ENCODE measurements around the gene CTBP2. TPM values are rescaled to one million over a fixed set of nuclear protein-coding genes. Genes with fewer than 3 reads are reported as not detected.

Gene CTBP2
- total RNA-seq, 1 donor from 2014 or later = 123 TPM

GRCh38 chr10:125004571-125005311 is 155.6 kb downstream of the CTBP2 start:
- FAIRE-seq (no peak), DNase-seq (ENCODE audit: low read depth) (no peak)
- TF ChIP-seq, protein P1, sequence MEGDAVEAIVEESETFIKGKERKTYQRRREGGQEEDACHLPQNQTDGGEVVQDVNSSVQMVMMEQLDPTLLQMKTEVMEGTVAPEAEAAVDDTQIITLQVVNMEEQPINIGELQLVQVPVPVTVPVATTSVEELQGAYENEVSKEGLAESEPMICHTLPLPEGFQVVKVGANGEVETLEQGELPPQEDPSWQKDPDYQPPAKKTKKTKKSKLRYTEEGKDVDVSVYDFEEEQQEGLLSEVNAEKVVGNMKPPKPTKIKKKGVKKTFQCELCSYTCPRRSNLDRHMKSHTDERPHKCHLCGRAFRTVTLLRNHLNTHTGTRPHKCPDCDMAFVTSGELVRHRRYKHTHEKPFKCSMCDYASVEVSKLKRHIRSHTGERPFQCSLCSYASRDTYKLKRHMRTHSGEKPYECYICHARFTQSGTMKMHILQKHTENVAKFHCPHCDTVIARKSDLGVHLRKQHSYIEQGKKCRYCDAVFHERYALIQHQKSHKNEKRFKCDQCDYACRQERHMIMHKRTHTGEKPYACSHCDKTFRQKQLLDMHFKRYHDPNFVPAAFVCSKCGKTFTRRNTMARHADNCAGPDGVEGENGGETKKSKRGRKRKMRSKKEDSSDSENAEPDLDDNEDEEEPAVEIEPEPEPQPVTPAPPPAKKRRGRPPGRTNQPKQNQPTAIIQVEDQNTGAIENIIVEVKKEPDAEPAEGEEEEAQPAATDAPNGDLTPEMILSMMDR (IDR thresholded peaks at IDR 0.05; ENCODE audit: insufficient read depth, low read length, severe bottlenecking) = no peak
- no peaks in the 10 kb centered on the region for H3K27me3 ChIP-seq (ENCODE audit: control insufficient read depth, insufficient read depth, low read length)
- no peak overlapping the region for H3K4me3 ChIP-seq (ENCODE audit: low read depth, low read length)
- H3K36me3 ChIP-seq (ENCODE audit: control insufficient read depth, insufficient read depth, low read length) = peaks cover 29% of the 10 kb centered on the region

GRCh38 chr10:125003901-125004467 is 156.4 kb downstream of the CTBP2 start:
- FAIRE-seq (no peak), DNase-seq (ENCODE audit: low read depth) (no peak)
- Histone ChIP-seq H3K27me3 (ENCODE audit: control insufficient read depth, insufficient read depth, low read length) (no peaks in the 10 kb centered on the region), H3K36me3 (ENCODE audit: control insufficient read depth, insufficient read depth, low read length) (peaks cover 34% of the 10 kb centered on the region), H3K4me3 (ENCODE audit: low read depth, low read length) (no peak overlapping the region)
- TF ChIP-seq, protein P1 (IDR thresholded peaks at IDR 0.05; ENCODE audit: insufficient read depth, low read length, severe bottlenecking) = no peak

- no peak overlapping the region for H3K4me3 ChIP-seq (ENCODE audit: low read depth, low read length)
- DNase-seq (ENCODE audit: low read depth) (no peak), FAIRE-seq (no peak)
- peaks cover 38% of the 10 kb centered on the region for H3K36me3 ChIP-seq (ENCODE audit: control insufficient read depth, insufficient read depth, low read length)
- no peaks in the 10 kb centered on the region for H3K27me3 ChIP-seq (ENCODE audit: control insufficient read depth, insufficient read depth, low read length)
- TF ChIP-seq, protein P1 (IDR thresholded peaks at IDR 0.05; ENCODE audit: insufficient read depth, low read length, severe bottlenecking) = no peak
Measured at GRCh38 chr10:125003146-125003900, 157.0 kb downstream of the CTBP2 start.

DNA sequence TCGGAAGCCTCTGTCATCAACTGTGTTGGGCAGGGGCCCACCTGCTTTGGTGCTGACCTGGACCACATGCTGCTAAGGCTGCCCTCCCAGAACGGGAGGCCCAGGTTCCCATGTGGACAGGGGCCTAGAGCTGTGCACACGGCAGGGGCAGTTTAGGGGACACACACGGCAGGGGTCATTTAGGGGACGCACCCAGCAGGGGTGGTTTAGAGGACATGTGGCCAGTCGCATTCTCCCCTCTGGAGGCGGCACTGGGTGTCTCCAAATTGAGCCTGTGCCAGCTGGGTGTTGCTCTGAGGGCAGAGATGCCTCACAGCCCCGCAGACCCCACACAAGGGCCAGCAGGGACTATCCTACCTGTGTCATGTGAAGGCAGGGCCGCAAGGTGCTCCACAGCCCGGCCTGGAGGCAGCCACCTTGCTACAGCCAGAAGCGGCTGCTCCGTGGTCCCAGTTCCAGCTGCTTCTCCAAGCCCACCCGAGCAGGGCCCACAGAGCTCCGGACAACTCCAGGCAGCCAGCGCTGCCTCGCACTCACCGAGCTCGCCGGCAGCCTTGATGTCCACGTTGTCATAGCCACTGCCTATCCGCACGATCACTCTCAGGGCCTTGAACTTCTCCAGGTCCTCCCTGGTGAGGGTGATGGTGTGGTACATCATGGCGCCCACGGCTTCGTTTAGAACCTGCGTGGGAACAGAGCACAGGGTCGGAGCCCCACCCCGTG is 157.8 kb downstream of the CTBP2 start:
- peak; percentile 99 for FAIRE-seq
- Histone ChIP-seq H3K4me3 (ENCODE audit: low read depth, low read length) (no peak overlapping the region), H3K27me3 (ENCODE audit: control insufficient read depth, insufficient read depth, low read length) (no peaks in the 10 kb centered on the region), H3K36me3 (ENCODE audit: control insufficient read depth, insufficient read depth, low read length) (peaks cover 42% of the 10 kb centered on the region)
- TF ChIP-seq, protein P1 (IDR thresholded peaks at IDR 0.05; ENCODE audit: insufficient read depth, low read length, severe bottlenecking) = no peak
- no peak for DNase-seq (ENCODE audit: low read depth)

- TF ChIP-seq, protein P1 (IDR thresholded peaks at IDR 0.05; ENCODE audit: insufficient read depth, low read length, severe bottlenecking) = no peak
- peaks cover 42% of the 10 kb centered on the region for H3K36me3 ChIP-seq (ENCODE audit: control insufficient read depth, insufficient read depth, low read length)
- H3K27me3 ChIP-seq (ENCODE audit: control insufficient read depth, insufficient read depth, low read length) = no peaks in the 10 kb centered on the region
- FAIRE-seq (no peak), DNase-seq (ENCODE audit: low read depth) (no peak)
- H3K4me3 ChIP-seq (ENCODE audit: low read depth, low read length) = no peak overlapping the region
Measured at GRCh38 chr10:125002047-125002422, 158.3 kb downstream of the CTBP2 start.
